ENCODE measurements around the gene SENP7.

DNA sequence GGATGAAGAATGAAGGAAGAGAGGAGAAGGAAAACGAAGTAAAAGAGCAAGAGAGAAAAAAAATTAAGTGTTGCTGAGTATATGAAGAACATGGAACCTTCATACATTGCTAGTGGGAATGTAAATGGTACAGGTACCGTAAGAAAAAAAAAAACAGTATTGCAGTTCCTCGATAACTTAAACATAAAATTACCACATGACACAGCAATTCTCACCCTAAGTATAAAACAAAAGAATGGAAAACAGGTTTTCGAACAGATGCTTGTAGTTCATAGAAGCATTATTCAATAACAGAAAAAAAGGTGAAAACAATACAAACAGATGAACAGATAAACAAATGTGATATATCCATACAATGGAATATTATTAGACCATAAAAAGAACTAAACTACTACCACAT lies 51.6 kb downstream of the SENP7 start:
- TF ChIP-seq, protein P1, sequence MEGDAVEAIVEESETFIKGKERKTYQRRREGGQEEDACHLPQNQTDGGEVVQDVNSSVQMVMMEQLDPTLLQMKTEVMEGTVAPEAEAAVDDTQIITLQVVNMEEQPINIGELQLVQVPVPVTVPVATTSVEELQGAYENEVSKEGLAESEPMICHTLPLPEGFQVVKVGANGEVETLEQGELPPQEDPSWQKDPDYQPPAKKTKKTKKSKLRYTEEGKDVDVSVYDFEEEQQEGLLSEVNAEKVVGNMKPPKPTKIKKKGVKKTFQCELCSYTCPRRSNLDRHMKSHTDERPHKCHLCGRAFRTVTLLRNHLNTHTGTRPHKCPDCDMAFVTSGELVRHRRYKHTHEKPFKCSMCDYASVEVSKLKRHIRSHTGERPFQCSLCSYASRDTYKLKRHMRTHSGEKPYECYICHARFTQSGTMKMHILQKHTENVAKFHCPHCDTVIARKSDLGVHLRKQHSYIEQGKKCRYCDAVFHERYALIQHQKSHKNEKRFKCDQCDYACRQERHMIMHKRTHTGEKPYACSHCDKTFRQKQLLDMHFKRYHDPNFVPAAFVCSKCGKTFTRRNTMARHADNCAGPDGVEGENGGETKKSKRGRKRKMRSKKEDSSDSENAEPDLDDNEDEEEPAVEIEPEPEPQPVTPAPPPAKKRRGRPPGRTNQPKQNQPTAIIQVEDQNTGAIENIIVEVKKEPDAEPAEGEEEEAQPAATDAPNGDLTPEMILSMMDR (IDR thresholded peaks at IDR 0.05), result no peak
- TF ChIP-seq POLR2A (IDR thresholded peaks at IDR 0.05), result no peak
